ENCODE results near the gene MED7.

The MED7 gene

GRCh38 chr5:157182143-157182757, 39.6 kb upstream of the MED7 start:
- H3K4me3 ChIP-seq (ENCODE audit: low read length): no peak overlapping the region
- H3K9me3 ChIP-seq (ENCODE audit: control insufficient read depth, insufficient read depth, low read length): no peaks in the 10 kb centered on the region
- H3K9me2 ChIP-seq (replicated peaks; ENCODE audit: control insufficient read depth, low read length): no peaks in the 10 kb centered on the region
- no peaks in the 10 kb centered on the region for H4K20me1 ChIP-seq (ENCODE audit: control insufficient read depth, insufficient read depth, low read depth, low read length)
- no peaks in the 10 kb centered on the region for H3K36me3 ChIP-seq (ENCODE audit: control insufficient read depth, low read length)
- TF ChIP-seq CTCF (IDR thresholded peaks at IDR 0.05; ENCODE audit: low read depth, low read length, poor library complexity, severe bottlenecking): no peak
- TF ChIP-seq EZH2phosphoT487 (IDR thresholded peaks at IDR 0.05; ENCODE audit: borderline replicate concordance, low read length): no peak
- no peaks in the 10 kb centered on the region for H3K79me2 ChIP-seq (ENCODE audit: control insufficient read depth, low read length)
- peaks cover 23% of the 10 kb centered on the region for H3K27me3 ChIP-seq (ENCODE audit: control insufficient read depth, low read length)
- no peaks in the 10 kb centered on the region for H3K4me1 ChIP-seq (ENCODE audit: control insufficient read depth, low read length)
- H3K4me2 ChIP-seq (ENCODE audit: low read length): no peak overlapping the region
- no peaks in the 10 kb centered on the region for H3F3A ChIP-seq (ENCODE audit: control insufficient read depth, insufficient read depth)
- H3K27ac ChIP-seq (ENCODE audit: low read depth, low read length): no peak overlapping the region

GRCh38 chr5:157180374-157181264, 38.0 kb upstream of the MED7 start, which contains the start of gene ITK:
Gene ITK, plus strand, starts transcription at chr5:157180840. Its CDS starts 138 bp downstream, at chr5:157180978.
- Histone ChIP-seq H3K4me2 (ENCODE audit: low read length) (no peak within 1 kb of the TSS), H4K20me1 (ENCODE audit: control insufficient read depth, insufficient read depth, low read depth, low read length) (no peaks in the 10 kb centered on the region), H3K27me3 (ENCODE audit: control insufficient read depth, low read length) (peaks cover 23% of the 10 kb centered on the region), H3K4me3 (ENCODE audit: low read length) (no peak within 1 kb of the TSS), H3K4me1 (ENCODE audit: control insufficient read depth, low read length) (no peaks in the 10 kb centered on the region), H3K36me3 (ENCODE audit: control insufficient read depth, low read length) (no peaks in the 10 kb centered on the region), H3F3A (ENCODE audit: control insufficient read depth, insufficient read depth) (no peaks in the 10 kb centered on the region), H3K9me2 (replicated peaks; ENCODE audit: control insufficient read depth, low read length) (no peaks in the 10 kb centered on the region), H3K79me2 (ENCODE audit: control insufficient read depth, low read length) (no peaks in the 10 kb centered on the region), H3K27ac (ENCODE audit: low read depth, low read length) (no peak within 1 kb of the TSS), H3K9me3 (ENCODE audit: control insufficient read depth, insufficient read depth, low read length) (no peaks in the 10 kb centered on the region)
- TF ChIP-seq EZH2phosphoT487 (IDR thresholded peaks at IDR 0.05; ENCODE audit: borderline replicate concordance, low read length) (no peak), CTCF (IDR thresholded peaks at IDR 0.05; ENCODE audit: low read depth, low read length, poor library complexity, severe bottlenecking) (no peak)

- Histone ChIP-seq H4K20me1 (ENCODE audit: control insufficient read depth, insufficient read depth, low read depth, low read length) (no peaks in the 10 kb centered on the region), H3K36me3 (ENCODE audit: control insufficient read depth, low read length) (no peaks in the 10 kb centered on the region), H3F3A (ENCODE audit: control insufficient read depth, insufficient read depth) (no peaks in the 10 kb centered on the region), H3K4me2 (ENCODE audit: low read length) (no peak overlapping the region), H3K9me3 (ENCODE audit: control insufficient read depth, insufficient read depth, low read length) (no peaks in the 10 kb centered on the region), H3K27me3 (ENCODE audit: control insufficient read depth, low read length) (peaks cover 20% of the 10 kb centered on the region), H3K27ac (ENCODE audit: low read depth, low read length) (no peak overlapping the region), H3K4me1 (ENCODE audit: control insufficient read depth, low read length) (no peaks in the 10 kb centered on the region), H3K9me2 (replicated peaks; ENCODE audit: control insufficient read depth, low read length) (no peaks in the 10 kb centered on the region), H3K4me3 (ENCODE audit: low read length) (no peak overlapping the region), H3K79me2 (ENCODE audit: control insufficient read depth, low read length) (no peaks in the 10 kb centered on the region)
- no peak for TF ChIP-seq CTCF (IDR thresholded peaks at IDR 0.05; ENCODE audit: low read depth, low read length, poor library complexity, severe bottlenecking)
- no peak for TF ChIP-seq EZH2phosphoT487 (IDR thresholded peaks at IDR 0.05; ENCODE audit: borderline replicate concordance, low read length)
Observed at GRCh38 chr5:157178966-157179365, 36.3 kb upstream of the MED7 start.

Measured in DOHH2 (cell line).